Stimulated activated CD8-positive, alpha-beta memory T cell treated with anti-CD3 and anti-CD28 coated beads, Interleukin-4, amount 100 ng/mL, for 1 hour (primary cell): Measurements from ENCODE around the gene RHOBTB3.
A peak's percentile ranks its signal among the peaks of the same experiment; 100 is the strongest.

Experiments used
- DNase-seq, 2 donors: peaks; one replicate each; pipeline ENCODE4 v3.0.0-alpha.2; 2020; ENCODE audit warnings: low read depth in 2 of 2, low spot score in 1 of 2

RHOBTB3 gene

DNA sequence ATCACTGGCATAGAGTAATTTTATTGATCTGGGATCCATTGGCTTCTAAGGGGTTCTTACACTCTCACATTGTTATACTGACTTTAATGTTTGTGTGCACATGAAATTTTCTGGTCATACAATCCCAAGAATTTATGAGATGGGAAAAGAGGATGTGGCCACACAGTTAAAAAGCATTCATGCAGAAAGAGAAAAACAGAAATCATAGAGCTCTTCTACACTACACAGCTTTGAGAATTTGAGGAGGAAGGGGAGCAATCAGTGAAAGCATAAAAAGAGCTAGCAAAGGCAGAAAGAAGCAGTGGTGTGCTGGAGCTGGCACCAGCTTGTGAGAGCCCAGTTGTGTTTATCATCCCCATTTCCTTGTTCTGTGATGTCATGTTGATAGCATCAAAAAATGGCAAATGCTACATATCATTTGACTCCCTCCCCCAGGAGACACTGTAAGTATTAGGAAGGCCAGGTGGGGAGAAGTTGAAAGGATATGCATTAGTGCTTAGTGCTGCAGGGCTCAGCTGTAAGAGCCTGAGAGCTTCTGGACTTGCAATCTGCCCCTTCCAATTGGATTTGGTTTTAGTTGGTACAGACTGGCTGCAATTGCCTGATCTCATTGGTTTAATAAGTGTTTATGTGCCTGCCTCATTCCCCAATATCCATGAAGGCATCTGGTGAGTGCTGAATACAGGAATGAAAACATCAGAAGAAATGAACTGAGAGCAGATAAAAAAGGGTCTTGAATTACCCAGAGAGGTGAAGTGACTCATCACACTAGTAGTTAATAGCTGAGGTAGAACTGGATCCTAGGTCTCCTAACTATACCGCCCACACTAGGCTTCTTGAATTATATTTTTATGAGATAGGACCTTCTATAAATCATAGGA lies 30.9 kb downstream of the RHOBTB3 start:
- no peak for DNase-seq

DNA sequence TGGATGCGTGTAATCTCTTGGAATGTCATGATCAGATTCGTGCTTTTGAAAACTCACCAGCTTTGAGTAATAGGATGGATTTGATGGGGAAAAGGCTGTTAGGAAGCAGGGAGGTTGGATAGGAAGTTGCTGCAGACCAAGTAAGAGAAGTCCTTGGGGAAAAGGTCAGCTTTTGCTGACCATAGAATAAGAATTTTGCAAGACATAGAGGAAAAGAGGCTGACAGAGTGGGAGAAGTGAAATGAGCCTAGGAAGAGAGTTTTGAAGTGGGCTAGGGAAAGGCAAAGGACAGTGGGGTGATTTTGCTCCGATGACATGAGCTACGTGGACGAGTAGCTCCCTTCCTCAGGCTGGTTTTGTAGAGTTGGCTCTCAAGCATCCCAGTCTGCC lies 31.5 kb downstream of the RHOBTB3 start:
- no peak for DNase-seq

DNA sequence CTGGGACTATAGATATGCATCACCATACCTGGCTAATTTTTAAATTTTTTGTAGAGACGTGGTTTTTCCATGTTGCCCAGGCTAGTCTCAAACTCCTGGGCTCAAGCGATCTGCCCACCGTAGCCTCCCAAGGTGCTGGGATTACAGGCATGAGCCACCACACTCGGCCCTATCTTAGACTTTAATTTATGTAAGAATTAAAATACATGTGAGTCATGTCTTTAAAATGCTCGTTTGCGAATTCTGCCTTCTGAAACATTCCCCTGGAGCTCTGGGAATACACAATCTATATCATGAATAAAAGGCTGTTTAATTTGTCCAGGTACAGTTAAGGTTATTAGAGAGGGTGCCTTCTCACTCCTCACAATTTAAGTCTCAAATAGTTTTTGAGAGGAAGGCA lies 32.8 kb downstream of the RHOBTB3 start:
- no peak for DNase-seq

DNA sequence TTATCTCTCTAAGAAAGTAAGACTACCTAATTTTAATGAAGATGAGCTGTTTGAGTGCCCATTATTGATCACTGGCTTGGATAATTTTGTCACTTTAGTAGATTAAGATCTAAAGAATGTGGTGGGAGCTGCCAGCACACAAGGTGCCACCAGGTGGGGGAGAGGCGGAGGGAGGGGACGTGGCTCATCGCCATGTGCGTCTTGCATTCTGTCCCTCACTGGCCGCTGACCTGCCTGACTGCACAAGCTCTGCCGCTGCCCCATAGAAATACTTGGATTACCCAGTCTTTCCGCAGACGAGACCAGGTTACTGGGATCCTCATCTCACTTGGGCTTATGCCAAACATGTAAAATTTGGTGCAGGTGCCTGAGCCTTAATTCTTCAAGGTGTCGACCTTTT lies 37.6 kb downstream of the RHOBTB3 start:
- DNase-seq: no peak

DNA sequence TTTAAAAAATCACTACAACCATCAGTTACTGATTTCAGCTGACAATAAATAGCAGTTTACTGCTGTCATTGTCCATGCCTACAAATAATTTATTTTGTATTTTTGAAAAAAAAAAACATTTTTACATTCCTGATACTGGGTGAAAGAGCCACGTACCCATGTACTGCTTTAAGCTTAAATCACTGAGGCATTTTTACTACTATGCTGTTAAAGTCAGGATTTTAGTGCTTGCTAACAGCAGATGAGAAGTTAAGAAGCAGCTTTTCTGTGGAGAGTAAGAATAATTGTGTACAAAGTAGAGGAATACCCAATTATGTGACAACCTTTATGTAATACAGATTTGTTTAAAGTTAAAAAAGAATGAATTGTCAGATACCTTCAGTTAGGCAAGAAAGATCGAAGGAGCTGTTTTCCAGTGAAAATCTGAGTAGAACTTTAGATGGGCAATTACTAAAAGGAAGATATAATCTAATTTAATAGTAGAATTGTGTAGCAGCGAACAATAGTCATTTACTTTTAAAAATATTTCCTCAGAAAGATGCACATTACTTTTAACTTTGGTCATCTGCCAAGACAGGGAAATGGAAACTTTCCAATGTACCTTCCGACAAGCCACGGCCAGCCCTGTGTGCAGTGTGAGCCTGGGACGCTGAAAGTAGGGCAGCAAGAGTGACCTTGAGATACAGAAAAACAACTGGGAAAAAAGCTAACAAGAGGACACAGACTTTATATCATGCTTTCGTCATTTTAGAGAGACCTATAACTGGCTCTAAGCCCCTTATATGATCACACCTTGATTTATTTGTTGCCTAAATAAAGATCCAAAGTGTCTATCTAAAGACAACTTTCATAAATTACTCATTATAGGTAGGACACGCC lies 39.9 kb downstream of the RHOBTB3 start:
- DNase-seq: no peak

DNA sequence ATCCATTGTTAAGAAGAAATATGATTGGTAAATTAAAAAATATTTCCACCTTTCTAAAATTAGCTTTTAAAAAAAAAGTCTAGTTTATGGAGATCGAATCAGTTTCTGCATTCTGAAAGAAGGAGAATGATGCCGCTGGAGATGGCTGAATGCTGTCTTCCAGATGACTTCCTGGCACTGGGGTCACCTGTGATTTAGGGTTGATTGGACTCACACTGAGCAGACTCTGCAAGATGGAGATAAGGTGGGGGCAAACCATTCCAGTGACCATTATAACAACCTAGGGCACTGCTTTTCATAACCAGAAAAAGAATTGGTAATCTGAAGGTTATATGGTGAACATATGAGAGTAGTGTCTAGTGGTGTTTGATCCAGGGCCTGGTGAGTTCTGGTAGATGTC lies 40.8 kb downstream of the RHOBTB3 start:
- no peak for DNase-seq

DNA sequence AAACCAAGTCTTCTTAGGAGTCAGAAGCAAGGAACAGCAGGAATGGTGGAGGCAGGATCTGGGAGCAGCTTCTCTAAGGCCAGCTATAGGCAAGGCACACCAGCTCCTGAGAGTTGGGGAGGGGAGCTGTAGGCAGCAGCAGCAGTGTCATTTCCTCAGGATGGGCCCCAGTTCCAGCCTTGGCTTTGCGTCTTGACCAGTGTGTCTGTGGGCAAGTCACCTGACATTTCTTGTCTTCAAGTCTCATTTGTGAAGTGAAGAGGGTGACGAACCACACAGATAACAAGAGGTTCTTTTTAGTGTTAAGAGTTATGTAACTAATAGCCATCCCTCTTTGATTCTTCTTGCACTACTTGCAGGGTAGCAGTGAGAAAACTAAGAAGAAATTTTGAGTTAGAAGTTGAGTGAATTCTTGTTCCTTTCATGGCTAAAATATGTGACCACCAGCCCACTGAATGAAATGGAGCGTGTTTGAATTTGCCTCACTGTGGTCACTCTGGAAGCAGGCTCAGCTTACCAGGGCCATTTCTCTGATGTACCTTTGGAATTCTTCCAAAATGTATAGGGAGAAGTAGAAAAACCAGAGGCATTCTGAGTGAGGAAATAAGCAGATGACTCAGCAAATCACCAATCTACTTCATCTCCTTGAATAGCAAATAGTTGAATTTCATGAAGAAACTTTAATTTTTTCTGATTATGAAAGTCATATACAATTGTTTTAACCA lies 42.4 kb downstream of the RHOBTB3 start:
- no peak for DNase-seq

DNA sequence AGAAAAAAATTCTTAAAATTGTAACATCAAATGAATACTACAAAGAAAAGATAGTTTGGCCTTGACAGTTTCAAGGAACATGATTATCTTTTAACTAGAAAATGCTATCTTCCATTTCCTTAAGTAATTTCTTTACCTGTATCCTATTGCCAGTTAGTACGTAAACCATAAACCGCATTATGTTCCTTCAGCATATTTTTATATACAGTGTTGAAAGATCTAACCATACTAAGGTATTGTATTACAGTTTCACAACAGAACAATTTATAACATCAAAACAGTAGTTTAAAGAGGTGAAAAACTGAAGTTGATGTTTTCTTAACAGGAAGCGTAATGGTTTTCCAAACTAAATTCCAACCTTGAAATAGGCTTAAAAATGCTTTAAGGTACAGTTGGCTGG lies 46.3 kb downstream of the RHOBTB3 start:
- no peak for DNase-seq

DNA sequence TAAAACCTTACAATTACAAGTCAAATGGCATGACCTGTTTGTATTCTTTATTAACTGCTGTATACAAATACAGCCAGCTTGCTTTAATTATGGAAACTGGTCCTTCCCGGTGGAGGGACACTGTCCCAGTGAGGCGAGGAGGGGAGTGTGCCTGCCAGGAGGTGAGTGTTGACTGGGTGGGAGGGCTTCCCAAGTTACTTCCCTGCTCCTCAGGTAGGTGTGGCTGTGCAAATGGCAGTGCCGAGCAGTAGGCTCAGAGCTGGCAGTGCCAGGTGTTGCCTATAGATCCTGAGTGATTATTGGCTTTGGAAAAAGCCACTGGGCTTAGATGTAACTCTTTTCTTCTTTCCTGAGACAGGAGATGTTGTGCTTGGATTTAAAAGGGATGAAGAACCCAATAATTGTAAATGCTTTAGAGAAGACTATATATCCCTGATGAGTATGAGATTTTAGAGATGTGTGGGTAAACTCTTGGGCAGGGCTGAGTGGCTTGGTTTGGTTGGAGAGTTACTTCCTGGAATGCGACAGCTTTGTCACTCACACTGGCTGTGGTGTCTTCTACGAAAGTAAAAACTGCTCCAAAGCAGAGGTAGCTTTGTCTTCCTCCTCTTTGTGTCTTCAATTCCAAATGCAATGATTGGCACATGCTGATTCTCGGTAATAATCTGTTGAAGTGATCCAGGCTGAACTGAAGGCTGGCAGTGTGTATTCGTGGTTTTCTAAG lies 47.7 kb downstream of the RHOBTB3 start:
- no peak for DNase-seq

DNA sequence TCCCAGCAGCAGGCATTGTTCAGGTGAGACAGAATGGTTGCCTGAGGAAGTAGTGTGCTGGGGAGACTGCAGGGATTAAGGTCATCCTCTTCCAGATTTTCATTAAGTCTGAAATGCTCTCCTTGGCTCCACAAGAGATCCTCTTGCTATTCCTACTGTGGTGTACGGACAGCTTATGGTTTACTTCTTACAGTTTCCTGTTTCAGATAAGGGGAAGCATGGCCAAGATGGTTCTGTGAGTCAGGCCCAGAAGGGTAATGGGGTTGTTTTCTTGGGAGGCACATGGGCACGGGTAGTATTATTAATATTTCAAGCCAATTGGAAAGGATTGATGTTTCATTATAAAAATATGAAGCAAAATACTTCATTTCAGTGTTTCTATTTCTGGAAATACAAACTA lies 48.5 kb downstream of the RHOBTB3 start:
- DNase-seq: no peak

DNA sequence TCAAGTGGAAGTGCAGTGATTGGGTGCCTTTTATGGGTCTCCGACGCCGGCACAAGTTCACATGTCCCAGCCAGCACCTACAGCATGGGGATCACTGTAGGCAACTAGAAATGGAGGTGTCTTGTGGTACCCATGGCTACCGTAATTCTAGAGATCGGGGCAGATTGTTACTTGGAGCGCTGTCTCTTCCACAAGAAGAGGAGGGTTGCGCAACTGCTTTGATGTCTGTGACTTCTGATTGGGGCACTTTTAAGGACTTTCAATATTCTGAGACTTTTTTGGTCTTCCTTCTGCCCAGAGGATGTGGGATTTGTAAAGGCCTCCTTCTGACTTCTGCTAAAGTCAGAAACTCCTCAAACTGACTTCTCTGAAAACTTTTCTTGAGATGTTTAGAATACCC lies 49.5 kb downstream of the RHOBTB3 start:
- DNase-seq: no peak

DNA sequence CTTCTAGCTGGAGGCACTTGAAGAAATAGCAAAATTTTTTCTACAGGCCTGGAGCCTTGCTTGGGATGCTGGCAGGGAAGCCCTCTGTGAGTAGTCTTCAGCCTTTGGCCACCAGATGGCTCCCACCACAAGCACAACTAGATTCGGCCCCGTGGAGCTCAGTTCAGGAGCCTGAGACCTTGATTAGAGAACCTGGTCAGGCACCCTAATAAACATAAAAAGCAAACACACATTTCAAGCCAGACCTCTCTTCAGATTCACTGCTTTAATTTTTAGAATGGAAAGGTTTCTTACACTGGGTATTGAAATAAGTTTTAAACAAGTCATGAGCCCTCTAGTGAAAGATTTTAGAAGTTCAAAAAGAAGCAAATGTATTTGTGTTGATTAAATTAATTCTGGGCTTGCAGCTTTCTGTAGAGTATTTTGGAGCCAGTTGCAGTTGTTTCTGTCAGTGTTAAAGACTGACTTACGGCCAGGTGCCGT lies 50.0 kb downstream of the RHOBTB3 start:
- peak; percentile 53 for DNase-seq

DNA sequence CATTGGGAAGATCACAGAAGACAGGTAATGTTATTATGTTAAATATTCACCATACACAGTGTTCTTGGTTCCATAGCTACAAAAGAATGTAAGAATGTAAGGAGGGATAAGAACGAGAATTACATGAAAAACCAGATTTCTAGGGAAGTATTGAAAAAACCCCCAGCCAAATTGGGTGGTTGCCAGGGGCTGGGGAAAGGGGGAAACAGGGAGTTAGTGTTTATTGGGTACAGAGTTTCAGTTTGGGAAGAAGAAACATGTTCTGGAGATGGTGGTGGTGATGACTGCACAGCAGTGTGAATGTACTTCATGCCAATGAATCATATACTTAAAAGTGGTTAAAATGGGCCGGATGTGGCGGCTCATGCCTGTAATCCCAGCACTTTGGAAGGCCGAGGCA lies 51.0 kb downstream of the RHOBTB3 start:
- DNase-seq: no peak

DNA sequence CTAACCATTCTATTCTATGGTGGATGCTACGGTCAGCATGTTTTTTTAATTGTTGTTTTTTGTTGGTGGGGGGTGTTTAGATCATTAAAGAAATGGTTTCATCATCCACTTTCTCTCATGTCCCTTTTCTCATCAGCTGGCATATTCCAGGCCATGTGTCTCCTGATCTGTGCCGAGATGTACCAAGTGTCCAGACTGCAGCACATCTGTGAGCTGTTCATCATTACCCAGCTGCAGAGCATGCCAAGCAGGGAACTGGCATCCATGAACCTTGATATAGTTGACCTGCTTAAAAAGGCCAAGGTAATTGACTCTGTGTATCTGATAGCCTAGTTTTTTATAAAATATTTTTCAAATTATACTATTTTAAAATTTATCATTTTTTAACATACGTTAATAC lies 52.5 kb downstream of the RHOBTB3 start:
- no peak for DNase-seq

DNA sequence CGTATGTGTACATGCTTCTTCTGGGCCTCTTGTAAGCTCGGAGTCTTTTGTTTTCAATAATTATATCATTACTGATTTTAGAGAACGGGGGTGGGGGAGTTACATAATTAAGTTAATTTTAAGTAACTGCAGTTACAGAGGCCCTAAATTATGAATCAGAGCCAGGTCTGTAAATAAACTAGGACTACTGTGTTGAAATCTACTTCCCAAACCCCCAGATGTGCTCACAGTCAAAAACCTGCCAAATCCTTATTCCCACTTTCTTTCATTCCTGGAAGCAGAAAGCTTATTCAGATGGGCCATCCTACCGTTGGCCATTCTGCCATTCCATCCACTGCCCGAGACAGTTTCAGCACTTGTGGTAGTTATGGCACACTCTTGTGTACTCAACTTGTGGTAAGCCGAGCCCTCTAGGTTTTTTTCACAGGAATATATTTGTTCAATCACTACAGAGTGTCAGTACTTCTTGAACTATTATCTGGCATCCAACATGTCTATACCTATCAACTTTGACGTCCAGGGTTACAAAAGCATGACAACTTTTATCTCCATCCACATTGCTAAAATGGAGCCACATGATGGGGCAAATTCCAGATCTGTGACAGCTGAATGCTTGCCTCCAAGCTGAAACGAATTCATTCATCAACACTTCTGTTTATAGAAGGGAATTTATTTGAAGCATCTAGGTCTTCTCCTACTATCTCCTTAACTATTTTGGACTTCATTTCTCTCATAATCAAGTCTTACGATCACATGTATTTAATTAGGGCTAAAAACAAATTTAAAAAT lies 53.6 kb downstream of the RHOBTB3 start:
- no peak for DNase-seq

DNA sequence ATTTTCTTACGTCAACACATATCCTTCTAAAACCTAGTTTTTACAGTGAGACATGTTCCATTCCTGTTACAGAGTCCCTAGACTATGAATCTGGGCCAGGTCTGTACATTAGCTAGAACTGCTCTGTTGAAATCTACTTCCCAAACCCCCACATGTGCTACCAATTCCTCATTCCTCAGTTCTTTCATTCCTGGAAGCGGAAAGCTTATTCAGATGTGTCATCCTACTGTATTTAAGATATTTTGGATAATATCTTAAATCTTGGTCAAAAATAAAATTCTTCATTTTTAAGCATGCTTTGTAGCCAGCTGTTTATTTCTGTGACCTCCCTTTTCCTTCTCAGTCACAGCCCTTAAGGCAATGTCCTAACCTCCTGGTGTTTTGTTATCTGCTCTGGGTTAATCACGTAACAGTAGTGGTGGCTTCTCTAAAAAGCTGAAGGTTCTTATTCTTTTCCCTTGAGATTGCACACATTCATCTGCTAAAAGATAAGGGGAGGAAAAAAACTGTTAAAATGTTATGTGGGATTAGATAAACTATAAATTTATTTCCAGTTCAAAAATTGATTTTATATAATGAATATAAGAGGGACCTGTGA lies 55.8 kb downstream of the RHOBTB3 start:
- DNase-seq: no peak

DNA sequence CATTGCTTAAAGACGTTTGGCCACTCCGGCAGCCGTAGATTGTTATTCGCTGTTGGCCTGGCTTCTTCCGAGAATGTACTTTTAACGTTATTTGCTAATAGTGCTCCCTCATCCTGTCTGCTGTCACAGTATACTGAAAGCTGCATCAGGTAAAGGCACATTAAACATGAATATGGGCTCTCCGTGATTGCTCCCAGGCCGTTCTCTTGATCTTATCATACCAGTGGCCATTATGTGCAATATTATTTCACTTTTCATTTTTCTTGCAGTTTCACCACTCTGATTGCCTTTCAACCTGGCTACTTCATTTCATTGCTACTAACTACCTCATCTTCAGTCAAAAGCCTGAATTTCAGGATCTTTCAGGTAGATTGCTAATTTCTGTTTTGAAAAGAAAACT lies 57.4 kb downstream of the RHOBTB3 start:
- no peak for DNase-seq

DNA sequence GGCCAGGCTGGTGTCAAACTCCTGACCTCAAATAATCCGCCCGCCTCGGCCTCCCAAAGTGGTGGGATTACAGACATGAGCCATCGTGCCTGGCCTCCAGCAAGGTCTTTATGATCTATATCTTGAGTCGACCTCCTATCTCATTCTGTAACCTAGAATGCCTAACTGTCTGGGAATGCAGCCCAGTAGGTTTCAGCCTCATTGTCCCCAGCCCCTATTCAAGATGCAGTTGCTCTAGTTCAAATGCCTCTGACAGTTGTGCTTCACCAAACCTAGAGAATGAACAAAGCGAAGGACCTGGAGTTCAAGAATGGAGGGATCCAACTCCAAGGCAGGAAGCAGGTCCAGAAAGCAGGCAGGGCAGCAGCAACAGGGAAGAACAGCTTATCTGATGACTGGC lies 60.6 kb downstream of the RHOBTB3 start:
- DNase-seq: no peak

DNA sequence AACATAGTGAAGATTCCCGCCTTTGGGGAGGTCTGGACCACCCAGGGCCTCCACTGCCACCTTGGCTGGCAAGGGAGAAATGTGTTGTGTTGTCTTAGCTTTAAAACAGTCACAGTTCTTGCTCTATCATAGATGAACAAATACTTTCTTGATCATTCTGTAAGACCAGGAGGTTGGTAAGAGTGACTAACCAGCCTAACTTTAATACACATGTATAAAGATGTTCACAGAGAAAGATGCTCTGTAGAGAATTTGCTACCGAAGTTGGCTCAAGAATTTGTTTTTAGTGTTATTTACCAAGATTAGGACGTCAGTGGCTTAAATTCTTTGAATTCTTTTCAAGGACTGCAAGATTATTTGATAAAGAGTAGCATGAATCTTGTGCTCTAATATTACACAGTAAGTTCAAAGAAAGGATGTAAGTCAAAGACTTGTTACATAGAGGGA lies 63.0 kb downstream of the RHOBTB3 start:
- DNase-seq: no peak

DNA sequence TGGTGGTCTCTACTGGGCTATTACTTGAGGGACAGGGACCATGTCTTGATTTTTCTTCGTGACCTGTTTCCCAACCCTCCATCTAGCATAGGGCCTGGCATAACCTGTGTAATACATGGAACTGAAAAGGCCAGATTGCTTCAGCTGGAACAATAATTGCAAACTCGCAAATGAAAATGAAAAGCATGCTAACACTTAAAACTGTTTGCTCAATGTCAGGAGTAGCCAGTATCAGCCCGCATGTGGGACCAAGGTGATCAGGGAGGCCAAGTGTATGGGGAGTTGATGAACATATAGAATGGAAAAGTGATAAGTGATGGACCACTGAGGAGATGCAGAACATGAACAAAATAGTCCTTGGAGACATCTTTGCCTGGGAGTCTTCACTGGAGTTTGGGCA lies 66.2 kb downstream of the RHOBTB3 start:
- no peak for DNase-seq
